HG03432 (cell line): ENCODE results near the gene PELI1.
"Not testable (repeated sequence)": the region's sequence is repeated elsewhere in the genome, so short reads cannot be mapped to it uniquely, and the experiment has no call there.

ENCODE experiments used
- ATAC-seq: cut with Tn5 transposase; IDR thresholded peaks from one replicate; pipeline ENCODE4 v1.9.1; 2021; ENCODE audit warnings: mild to moderate bottlenecking, moderate library complexity; ENCODE audit not compliant: unreplicated experiment

Gene PELI1

GRCh38 chr2:64124168-64124567, 20.1 kb downstream of the PELI1 start:
- ATAC-seq = no peak

- ATAC-seq = no peak
Observed at GRCh38 chr2:64123740-64124139, 20.5 kb downstream of the PELI1 start.

- ATAC-seq = no peak
Observed at GRCh38 chr2:64122358-64122757, 21.9 kb downstream of the PELI1 start.

GRCh38 chr2:64120928-64121327, 23.3 kb downstream of the PELI1 start:
- no peak for ATAC-seq

- ATAC-seq = no peak
Observed at GRCh38 chr2:64120008-64120407, 24.2 kb downstream of the PELI1 start.

- no peak for ATAC-seq
Observed at GRCh38 chr2:64119369-64119768, 24.9 kb downstream of the PELI1 start.

GRCh38 chr2:64115808-64116598, 28.2 kb downstream of the PELI1 start:
- no peak for ATAC-seq

GRCh38 chr2:64114912-64115277, 29.3 kb downstream of the PELI1 start:
- ATAC-seq = peak; percentile 37

- peak; percentile 73 for ATAC-seq
Observed at GRCh38 chr2:64114063-64114911, 29.9 kb downstream of the PELI1 start.

- ATAC-seq = no peak
Observed at GRCh38 chr2:64112016-64112415, 32.2 kb downstream of the PELI1 start.

GRCh38 chr2:64111426-64111825, 32.8 kb downstream of the PELI1 start:
- no peak for ATAC-seq

- ATAC-seq = no peak
Observed at GRCh38 chr2:64108666-64109241, 35.5 kb downstream of the PELI1 start.

- ATAC-seq = no peak
Observed at GRCh38 chr2:64106481-64106880, 37.7 kb downstream of the PELI1 start.

GRCh38 chr2:64105670-64106461, 38.4 kb downstream of the PELI1 start:
- no peak for ATAC-seq

- no peak for ATAC-seq
Observed at GRCh38 chr2:64104933-64105332, 39.3 kb downstream of the PELI1 start.

- not testable (repeated sequence) for ATAC-seq
Observed at GRCh38 chr2:64102736-64103135, 41.5 kb downstream of the PELI1 start.

GRCh38 chr2:64101141-64101591, 43.1 kb downstream of the PELI1 start:
- peak; percentile 62 for ATAC-seq

GRCh38 chr2:64100584-64100983, 43.6 kb downstream of the PELI1 start:
- peak; percentile 49 for ATAC-seq

GRCh38 chr2:64094663-64095382, 49.4 kb downstream of the PELI1 start:
- no peak for ATAC-seq

GRCh38 chr2:64093341-64093740, 50.9 kb downstream of the PELI1 start:
- no peak for ATAC-seq
